NCI-H460 (cell line): ENCODE measurements around the gene FRMPD4. TPM values are rescaled to one million over a fixed set of nuclear protein-coding genes. Genes with fewer than 3 reads are reported as not detected.
"Not testable (repeated sequence)": the region's sequence is repeated elsewhere in the genome, so short reads cannot be mapped to it uniquely, and the experiment has no call there.

Experiments
- DNase-seq: peaks from one replicate; pipeline ENCODE4 v3.0.0-alpha.2; 2016; ENCODE audit warnings: low read depth; ENCODE audit errors: extremely low read depth
- total RNA-seq: library from RNA; depleted of rRNA; stranded (reverse); fragments of >200 nt; shearing (Covaris generic); gene quantifications from 2 replicates; pipeline ENCODE4 v1.2.3, GENCODE V29; 2014

FRMPD4 gene
- total RNA-seq, 1 experiment from 2014 or later: 0.15 TPM

DNA sequence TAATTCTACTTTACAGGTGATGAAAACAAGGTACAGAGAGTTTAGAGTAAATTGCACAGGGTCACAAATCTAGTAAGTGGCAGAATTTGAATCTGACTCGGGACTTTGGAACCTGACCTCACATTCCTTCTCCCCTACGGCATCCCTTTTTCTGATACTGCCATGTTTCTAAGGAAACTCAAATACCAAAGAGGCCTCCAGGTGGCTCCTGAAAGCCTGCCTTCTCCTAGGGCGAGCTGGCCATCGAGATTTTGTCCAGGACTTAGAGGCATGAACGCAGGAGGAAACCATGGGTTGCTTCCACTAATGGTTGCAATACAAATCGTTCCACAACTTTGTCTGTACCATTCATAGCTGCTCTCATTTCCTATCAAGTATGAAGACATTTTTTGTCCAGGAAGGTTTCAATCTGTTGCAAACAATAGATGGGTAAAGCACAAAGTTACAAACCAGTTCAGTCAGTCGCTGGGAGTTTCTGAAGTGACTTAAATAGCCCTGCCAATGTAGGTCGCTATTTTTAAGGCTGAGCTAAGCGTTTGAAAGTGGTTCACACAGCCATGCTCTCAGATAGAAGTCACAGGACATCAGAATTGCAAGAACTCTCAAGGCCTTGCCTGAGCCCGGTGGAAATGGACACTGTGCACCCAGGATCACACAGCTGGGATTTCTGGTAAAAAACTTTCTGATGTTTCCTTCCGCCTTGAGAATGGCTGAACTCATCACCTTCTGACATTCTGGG lies 356.3 kb downstream of the FRMPD4 start:
- no peak for DNase-seq

DNA sequence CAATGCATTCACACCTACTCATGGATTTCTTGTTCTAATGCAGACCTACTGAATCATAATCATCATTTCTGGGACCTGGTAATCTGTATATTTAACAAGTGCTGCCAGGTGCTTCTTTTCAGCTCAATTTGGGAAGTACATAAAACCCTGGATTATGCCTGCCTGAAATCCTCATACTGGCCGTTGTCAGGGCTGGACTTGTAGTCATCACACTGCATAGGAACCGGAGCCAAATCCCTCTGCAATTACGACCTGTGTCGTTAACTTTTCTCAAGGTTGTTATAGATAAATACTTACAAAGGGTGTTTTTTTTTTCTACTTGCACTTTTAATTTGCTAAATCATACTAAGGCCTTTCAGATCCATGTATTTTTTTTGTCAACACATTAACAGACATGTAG lies 358.1 kb downstream of the FRMPD4 start:
- DNase-seq: no peak

DNA sequence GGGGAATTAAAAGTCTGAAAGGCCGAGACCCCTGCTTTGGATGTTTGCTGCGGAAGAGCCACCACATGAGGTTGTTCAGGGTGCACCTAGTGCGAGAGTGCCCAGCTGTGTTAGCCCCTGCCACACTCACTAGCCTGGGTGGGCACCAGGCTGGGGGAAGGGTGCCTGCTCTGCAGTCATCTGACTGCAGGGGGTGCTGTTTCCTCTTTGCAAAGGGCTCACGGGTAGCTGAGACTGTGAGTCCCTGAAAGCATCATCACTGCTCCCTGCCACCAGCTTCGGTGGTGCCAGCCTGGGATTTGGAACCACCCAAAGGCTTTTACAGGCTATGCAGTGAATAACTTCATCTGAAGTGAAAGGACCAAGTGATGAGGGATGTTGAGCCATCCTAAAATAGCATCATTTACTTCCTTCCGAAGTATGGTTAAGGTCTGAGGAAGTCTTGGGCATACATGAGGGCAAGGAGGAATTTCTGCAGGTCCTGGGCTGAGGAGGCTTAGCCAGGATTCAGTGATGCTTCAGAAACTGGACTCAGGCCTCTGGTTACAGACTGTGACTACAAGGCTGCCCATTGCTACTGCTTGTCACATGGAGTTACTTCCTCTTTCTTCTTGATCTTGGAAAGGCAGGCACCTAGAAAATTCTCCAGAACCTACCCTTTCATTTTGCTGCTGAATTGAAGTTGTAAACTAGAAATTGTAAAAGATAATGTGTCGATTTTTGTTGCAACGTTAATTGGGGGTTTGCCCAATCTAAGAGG lies 359.7 kb downstream of the FRMPD4 start:
- no peak for DNase-seq

DNA sequence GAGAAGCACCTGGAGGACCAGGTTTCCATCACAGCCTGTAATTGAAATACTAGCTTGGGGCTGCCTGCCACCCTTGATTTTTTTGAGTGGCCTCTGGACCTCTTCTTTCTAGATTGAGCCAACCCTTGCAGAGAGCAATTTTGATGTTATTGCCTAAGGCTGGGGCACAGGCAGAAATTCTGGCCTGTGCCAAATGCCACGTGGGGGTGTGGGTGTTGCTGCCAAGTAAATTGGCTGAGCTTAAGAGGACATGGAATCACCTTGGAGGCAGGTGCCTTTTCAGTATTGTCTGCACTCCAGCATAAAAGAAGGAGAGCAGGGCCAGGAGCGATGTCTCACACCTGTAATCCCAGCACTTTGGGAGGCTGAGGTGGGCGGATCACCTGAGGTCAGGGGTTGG lies 366.9 kb downstream of the FRMPD4 start:
- DNase-seq: no peak

DNA sequence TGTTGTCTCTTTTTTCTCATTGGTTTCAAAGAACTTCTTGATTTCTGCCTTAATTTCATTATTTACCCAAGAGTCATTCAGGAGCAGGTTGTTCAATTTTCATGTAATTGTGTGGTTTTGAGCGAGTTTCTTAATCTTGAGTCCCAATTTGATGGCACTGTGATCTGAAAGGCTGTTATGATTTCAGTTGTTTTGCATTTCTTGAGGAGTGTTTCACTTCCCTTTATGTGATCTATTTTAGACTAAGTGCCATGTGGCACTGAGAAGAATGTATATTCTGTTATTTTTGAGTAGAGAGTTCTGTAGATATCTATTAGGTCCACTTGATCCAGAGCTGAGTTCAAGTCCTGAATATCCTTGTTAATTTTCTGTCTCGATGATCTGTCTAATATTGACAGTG lies 377.1 kb downstream of the FRMPD4 start:
- DNase-seq: not testable (repeated sequence)

DNA sequence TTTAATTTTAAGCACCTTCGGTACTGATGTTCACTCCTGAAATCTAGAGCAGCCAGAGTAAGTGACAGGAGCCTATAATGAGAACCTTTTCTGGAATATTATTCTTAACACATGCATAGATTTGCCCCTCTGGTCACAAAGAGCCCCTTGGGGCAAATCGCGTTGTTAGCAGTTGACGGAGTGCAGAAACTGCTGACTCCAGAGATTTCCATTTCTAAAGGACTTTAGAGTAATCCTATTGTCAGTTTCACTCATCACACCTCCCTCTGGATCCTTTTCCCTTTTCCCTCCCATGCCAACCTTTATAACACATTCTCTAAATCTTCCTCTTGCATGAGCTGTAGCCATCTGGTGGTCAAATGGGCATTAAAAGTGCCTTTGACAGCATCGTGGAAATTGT lies 388.0 kb downstream of the FRMPD4 start:
- DNase-seq: no peak

DNA sequence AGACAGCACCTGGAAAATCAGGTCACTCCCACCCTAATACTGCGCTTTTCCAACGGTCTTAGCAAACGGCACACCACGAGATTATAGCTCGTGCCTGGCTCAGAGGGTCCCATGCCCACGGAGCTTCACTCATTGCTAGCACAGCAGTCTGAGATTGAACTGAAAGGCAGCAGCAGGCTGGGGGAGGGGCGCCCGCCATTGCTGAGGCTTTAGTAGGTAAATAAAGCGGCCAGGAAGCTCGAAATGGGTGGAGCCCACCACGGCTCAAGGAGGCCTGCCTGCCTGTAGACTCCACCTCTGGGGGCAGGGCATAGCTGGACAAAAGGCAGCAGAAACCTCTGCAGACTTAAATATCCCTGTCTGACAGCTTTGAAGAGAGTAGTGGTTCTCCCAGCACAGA lies 399.8 kb downstream of the FRMPD4 start:
- not testable (repeated sequence) for DNase-seq

DNA sequence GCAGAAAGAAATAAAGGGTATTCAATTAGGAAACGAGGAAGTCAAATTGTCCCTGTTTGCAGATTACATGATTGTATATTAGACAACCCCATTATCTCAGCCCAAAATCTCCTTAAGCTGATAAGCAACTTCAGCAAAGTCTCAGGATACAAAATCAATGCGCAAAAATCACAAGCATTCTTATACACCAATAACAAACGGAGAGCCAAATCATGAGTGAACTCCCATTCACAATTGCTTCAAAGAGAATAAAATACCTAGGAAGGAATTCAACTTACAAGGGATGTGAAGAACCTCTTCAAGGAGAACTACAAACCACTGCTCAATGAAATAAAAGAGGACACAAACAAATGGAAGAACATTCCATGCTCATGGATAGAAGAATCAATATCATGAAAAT lies 404.0 kb downstream of the FRMPD4 start:
- not testable (repeated sequence) for DNase-seq

DNA sequence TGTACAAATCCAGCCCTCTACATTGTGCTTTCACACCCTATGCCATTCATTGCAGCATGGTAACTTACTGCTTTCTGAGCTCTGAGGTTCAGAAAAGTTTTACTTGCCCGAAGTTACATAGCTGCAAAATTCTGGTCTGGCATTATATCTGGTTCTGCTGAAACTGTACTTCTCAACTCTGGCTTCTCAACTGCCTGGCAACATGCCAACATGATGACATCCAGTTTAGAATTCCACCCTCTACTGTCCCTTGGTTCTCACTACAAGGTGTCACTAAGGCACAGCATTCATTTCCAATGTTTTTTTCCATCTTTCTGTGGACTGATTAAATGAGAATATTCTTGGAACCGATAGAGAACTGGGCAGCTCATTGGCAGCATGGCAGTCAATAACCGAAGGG lies 410.1 kb downstream of the FRMPD4 start:
- DNase-seq: no peak

DNA sequence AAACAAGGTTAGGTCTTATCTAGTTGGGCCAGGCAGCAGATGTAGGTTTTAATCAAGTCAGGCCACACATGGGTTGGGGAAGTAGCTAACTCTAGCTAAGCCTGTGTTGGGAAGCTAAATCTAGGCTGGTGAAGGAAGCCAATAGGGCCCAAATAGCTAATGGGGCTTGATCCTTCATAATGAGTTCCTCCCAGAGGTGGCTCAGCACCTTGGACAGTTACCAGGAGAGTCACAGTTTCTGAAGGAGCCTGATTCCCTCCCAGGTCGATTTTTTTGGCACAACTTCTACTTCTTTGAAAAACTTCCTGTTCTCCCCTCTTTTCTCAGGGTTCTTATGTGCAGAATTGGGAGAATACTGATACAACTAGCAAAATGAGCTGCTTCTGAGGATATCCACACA lies 410.5 kb downstream of the FRMPD4 start:
- DNase-seq: peak; percentile 13

DNA sequence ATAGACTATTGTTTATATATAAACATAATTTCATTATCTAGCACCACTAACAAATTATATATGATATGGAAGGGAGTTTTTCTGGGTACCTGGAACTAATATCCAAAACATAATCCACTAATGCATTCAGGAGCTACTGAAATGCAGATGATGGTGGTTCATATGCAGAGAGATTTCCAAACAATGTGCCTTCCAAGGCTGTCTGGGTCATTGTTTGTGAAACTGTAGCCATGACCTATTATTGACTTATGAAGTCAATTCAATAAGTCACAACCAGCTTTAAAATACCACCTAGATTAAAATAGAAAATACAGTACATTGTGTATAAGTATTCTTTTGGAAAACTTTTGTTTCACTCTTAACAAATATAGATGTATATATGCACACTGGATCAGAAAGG lies 415.9 kb downstream of the FRMPD4 start:
- no peak for DNase-seq

DNA sequence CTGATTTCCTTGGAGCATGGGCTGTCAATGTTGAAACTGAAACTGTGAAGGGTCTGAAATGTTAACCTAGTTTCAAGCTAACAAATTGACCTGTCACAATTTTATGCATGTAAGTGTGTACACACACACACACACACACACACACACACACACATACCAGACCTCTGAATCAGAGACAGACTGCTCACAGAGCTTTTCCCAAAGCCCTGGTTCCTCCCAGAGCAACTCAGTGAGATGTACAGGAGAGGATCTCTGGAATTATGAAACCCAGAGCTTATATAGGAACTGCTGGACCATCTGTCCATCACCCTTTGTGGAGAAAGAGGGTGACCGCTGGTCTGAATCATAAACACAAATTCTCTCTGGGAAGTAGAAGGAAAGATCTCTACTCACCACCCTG lies 424.8 kb downstream of the FRMPD4 start:
- DNase-seq: no peak

DNA sequence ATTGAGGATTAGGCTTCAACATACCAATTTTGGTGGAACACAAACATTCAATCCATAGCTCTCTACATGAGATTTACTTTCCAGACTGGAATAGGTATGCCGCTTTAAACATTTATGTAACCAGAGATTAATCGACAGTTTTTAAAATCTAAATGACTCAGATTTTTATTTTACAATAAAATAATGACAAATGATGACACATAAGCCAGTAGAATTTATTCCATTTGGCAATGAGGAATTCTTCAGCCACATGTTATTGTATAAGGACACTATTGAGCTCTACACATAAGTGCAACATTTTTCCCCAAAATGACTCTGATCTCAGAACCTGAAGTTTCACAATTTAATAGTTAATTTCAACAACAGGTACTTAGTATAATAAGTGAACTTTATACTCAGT lies 425.9 kb downstream of the FRMPD4 start:
- no peak for DNase-seq

DNA sequence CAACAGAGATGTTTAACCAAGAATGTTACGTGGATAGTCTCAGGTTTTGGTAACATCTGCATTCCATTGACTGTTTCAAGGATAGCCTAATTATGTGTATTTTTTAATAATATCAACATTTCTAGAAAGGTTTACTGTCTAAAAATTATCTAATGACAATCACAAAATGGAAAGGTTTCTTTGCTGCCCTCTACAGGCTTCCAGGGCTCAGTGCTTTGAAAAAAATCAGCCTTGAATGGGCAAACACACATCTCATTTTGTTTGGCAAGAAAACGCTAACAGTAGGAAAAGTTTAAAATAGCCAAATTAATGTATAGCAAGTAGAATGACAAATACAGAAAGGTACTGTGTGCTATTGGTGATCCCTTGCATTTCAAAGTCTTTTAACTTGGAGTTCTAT lies 429.6 kb downstream of the FRMPD4 start:
- no peak for DNase-seq

DNA sequence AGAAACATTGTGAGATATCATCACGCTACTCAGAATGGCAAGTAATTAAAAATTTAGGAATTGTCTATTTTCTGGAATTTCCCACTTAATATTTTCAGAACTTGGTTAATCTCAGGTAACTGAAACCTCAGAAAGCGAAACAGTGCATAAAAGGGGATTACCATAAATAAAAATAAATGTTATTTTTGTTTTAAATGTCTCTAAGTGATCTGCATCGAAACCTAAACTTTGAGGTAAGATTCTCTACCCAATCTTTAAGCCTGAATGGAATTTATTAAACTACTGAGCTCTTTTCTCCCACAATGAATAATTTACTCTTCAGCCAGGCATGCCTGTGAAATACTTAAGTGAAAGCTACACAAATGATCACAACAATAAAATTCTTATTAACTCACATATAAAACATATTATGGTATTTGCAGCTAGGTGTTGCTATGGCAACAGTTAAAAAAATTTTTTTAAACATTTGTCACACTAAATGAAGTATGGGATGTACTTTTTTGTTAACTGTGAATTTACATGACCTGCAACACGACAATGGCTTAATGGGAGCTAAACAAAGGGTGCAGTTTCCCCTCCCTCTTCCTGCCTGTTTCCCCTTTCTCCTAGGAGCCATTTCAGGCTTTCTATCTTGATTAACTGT lies 432.7 kb downstream of the FRMPD4 start:
- DNase-seq: no peak

DNA sequence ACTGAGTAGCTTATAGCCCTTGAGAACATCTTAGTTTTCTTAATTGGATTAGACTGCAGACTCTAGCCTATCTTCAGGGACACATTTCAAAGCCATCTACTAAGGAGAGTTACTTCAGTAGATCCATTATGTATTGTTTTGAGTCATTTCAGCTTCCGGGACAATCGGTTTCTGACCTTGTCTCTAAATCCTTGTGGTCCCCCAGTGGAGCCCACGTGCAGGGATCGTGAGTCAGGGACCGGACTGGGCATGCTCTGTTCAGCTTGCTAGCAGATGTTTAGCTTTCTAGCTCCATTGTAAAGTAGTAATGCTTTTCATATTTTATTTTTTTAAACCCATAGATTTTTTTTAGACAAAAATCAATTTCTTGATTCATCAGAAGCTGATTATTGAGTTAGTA lies 441.0 kb downstream of the FRMPD4 start:
- no peak for DNase-seq

DNA sequence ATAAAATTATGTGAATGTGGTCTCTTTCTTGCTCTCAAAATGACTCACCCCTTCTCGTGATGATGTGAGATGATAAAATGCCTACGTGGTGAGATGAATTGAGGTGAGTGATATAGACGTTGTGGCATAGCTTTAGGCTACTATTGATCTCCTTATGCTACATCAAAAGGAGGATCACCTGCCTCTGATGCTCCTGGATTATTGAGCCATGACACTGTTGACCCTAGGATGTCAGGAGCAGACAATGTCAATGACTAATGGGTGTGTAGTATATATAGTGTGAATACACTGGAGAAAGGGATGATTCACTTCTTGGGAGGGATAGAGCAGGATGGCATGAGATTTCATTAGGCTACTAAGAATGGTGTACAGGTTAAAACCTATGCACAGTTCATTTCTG lies 442.3 kb downstream of the FRMPD4 start:
- no peak for DNase-seq

DNA sequence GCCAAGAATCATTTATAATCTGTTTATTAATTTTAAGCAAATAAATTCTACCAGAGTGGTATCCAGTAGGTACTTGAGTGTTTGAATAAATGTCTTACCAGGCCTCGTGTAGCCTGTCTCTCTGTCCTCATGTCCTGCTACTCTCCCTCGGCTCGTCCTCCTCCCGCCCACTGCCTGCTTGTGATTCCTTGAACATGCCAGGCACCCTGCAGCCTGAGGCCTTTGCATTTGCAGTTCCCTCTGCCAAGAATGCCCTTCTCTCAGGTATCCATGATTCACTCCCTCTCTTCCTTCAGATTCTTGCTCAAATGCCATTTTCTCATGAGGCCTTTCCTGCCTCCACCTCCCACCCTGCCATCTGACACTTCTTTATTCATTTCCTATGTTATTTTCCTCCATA lies 443.3 kb downstream of the FRMPD4 start:
- no peak for DNase-seq

DNA sequence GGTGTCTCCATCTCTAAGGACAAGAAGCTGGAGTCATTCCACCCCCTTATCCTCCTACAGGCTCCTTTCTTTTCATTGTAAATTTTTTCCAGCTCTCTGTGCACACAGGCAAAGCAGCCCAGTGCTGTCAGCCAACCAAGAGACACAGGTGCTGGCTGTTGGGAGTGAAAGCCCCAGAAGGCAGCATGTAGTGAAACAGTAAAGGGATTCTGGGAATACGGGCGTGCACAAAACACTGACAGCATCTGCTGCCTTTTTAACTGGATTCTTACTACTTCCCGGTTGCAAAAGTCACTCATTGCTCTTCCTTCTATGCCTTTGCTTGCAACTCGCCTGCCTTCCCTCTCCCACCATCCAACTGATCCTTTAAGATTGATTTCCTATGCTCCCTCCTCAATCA lies 444.4 kb downstream of the FRMPD4 start:
- no peak for DNase-seq

DNA sequence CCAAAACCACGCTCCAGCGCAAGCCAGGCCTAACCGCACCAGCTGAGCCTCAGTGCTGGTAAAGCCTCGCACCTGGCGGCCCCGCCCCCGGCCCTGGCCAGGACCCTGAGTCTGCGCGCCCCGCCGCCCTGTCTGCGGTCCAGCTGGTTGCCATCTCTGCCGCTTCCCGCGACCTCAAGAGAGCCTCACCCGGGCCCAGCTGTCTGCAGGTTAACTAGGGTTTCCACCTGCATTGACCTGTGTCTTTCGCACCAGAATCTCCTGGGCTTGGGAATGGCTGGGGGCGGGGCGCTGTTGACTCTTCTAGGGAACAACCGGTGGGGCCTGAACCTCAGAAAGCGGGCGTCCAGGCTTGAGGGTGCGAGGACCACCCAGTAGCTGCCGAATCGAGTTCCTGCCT lies 445.3 kb downstream of the FRMPD4 start:
- DNase-seq: no peak

DNA sequence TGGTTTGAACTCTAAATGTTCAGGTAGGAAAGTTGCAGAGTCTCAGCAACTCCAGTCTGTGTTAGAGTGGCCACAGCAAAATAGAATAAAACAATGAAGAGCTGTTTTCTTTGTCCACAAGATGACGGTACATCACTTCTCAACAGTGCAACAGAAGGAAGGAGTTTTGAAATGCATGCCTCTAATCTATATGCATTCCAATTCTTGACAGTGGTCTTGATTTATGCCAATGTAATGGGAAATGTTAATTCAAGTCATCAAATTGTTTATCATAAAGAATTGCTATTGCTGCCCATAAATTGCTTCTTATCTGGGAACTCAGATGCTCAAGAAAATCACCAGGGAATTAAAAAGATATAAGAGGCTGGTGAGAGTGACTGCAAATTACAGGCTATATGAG lies 457.4 kb downstream of the FRMPD4 start:
- DNase-seq: no peak

DNA sequence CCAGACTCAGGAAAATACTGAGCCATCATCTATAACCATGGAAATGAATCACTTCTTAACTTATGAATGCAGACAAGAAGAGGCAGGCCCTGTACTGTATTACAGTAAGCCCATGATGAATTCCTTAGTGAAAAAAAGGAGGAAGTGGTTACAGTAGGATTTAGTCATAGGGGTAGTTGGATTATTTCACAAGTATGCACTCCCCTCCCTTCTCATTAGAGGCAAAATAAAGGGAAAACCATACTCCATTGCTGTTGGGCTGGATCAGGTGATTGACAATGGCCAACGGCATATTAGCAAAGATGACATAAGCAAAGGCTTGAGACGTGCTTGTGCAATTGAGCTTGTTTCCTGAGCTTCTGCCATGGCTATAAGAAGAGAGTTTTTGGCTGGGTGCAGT lies 471.8 kb downstream of the FRMPD4 start:
- DNase-seq: no peak
